Stimulated activated CD8-positive, alpha-beta memory T cell treated with anti-CD3 and anti-CD28 coated beads, Interleukin-15, amount 100 ng/mL, for 4 hours (primary cell): ENCODE measurements around the gene ITGA5.

ENCODE experiments used
- DNase-seq, 2 donors: peaks; one replicate each; pipeline ENCODE4 v3.0.0-alpha.2; 2020; ENCODE audit warnings: low read depth in 2 of 2

The ITGA5 gene

GRCh38 chr12:54352891-54353874 is 65.9 kb downstream of the ITGA5 start:
- DNase-seq, result no peak

- DNase-seq, result no peak
Observed at GRCh38 chr12:54352022-54352531, 67.0 kb downstream of the ITGA5 start.

GRCh38 chr12:54351341-54351740 is 67.7 kb downstream of the ITGA5 start:
- no peak for DNase-seq

GRCh38 chr12:54350743-54351142 is 68.3 kb downstream of the ITGA5 start:
- DNase-seq, result no peak

- DNase-seq, result no peak
Observed at GRCh38 chr12:54349679-54350078, 69.4 kb downstream of the ITGA5 start.

GRCh38 chr12:54349036-54349435 is 70.0 kb downstream of the ITGA5 start:
- no peak for DNase-seq
